HFFc6 (cell line): Measurements from ENCODE around the gene BLMH. TPM values are rescaled to one million over a fixed set of nuclear protein-coding genes. Genes with fewer than 3 reads are reported as not detected.

Experiments
- DNase-seq: peaks from one replicate; pipeline ENCODE4 v3.0.0-alpha.2; 2018
- H3K27ac Mint-ChIP-seq: 2 replicates; pipeline ENCODE4 v1.8.0; 2020; ENCODE audit warnings: mild to moderate bottlenecking, mixed read lengths
- H3K27me3 Mint-ChIP-seq: 2 replicates; pipeline ENCODE4 v1.8.0; 2021; ENCODE audit warnings: mild to moderate bottlenecking, moderate library complexity, mixed read lengths; ENCODE audit not compliant: insufficient read depth
- H3K36me3 Mint-ChIP-seq: 2 replicates; pipeline ENCODE4 v1.8.0; 2021; ENCODE audit warnings: low read depth, mixed read lengths
- H3K4me1 Mint-ChIP-seq: 2 replicates; pipeline ENCODE4 v1.8.0; 2020; ENCODE audit warnings: low read depth, mixed read lengths
- H3K4me3 Mint-ChIP-seq: 2 replicates; pipeline ENCODE4 v1.8.0; 2020; ENCODE audit warnings: mild to moderate bottlenecking, moderate library complexity, mixed read lengths
- H3K9me3 Mint-ChIP-seq: 2 replicates; pipeline ENCODE4 v1.8.0; 2020; ENCODE audit warnings: mild to moderate bottlenecking, mixed read lengths
- total RNA-seq, 6 experiments: library from RNA; stranded (reverse); fragmentation: NEBNext Ultra II Directional; extraction: Animal tissue kit (Norgen Biotek cat#: 25700); gene quantifications; 2 replicates in 1 of 6; 3 replicates in 5 of 6; pipeline ENCODE4 v1.2.3, GENCODE V29; 2021
- TF ChIP-seq, protein P1 (sequence below): fragments of 200-600 bp; sonication (generic); IDR thresholded peaks from 2 replicates; pipeline ENCODE4 v1.5.0; 2021; ENCODE audit warnings: antibody characterized with exemption, mild to moderate bottlenecking

Gene BLMH
- total RNA-seq, 6 experiments from 2014 or later, result 20.0 to 24.6 (median 22.4) TPM

DNA sequence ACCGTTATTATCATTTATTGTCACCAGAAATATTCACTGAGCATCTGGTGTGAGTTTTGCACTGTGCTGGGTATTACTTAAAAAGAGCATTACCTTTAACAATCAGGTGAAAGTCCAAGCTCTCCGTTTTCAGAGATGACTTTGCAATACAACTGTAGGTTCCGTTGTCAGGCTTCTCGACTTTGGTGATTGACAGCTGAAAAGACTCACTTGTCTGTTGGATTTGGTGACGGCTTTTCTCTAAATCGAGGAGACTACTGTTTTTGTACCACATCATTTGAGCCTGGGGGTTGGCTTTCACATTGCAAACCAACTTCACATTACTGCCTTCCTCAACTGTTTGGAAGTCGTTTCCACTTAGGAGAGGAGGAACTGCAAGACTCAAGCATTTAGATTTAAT is 33.0 kb upstream of the BLMH start:
- Mint-ChIP-seq H3K9me3 (no peaks in the 10 kb centered on the region), H3K27me3 (peaks cover 17% of the 10 kb centered on the region), H3K27ac (no peak overlapping the region), H3K4me3 (no peak overlapping the region), H3K36me3 (no peaks in the 10 kb centered on the region), H3K4me1 (no peaks in the 10 kb centered on the region; the same call in 1 of the 2 replicates)
- TF ChIP-seq, protein P1, sequence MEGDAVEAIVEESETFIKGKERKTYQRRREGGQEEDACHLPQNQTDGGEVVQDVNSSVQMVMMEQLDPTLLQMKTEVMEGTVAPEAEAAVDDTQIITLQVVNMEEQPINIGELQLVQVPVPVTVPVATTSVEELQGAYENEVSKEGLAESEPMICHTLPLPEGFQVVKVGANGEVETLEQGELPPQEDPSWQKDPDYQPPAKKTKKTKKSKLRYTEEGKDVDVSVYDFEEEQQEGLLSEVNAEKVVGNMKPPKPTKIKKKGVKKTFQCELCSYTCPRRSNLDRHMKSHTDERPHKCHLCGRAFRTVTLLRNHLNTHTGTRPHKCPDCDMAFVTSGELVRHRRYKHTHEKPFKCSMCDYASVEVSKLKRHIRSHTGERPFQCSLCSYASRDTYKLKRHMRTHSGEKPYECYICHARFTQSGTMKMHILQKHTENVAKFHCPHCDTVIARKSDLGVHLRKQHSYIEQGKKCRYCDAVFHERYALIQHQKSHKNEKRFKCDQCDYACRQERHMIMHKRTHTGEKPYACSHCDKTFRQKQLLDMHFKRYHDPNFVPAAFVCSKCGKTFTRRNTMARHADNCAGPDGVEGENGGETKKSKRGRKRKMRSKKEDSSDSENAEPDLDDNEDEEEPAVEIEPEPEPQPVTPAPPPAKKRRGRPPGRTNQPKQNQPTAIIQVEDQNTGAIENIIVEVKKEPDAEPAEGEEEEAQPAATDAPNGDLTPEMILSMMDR, result no peak
- no peak for DNase-seq

DNA sequence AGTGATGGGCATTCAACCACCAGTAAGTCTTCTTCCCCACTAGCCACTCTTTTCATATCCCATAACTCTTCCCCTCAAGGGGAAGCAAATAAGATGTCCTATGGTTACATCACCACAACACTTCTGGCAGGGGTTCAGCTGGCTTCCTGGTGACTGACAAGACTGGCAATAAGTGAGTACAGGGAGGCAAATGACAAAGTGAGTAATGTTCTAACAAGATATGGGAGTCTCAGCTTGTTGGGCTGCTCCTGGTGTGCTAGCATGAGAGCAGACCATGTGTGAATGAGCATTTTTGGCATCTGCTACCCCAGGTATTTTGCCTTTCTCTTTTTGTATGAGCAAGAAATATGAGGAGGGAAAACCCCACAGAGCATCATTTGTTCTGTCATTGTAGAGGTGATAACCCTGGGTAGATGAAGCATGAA is 32.2 kb upstream of the BLMH start:
- no peaks in the 10 kb centered on the region for H3K9me3 Mint-ChIP-seq
- H3K4me3 Mint-ChIP-seq, result no peak overlapping the region
- no peaks in the 10 kb centered on the region; the same call in 1 of the 2 replicates for H3K4me1 Mint-ChIP-seq
- H3K27ac Mint-ChIP-seq, result no peak overlapping the region
- DNase-seq, result no peak
- H3K27me3 Mint-ChIP-seq, result peaks cover 18% of the 10 kb centered on the region
- H3K36me3 Mint-ChIP-seq, result no peaks in the 10 kb centered on the region
- TF ChIP-seq, protein P1, result no peak

- Mint-ChIP-seq H3K36me3 (no peaks in the 10 kb centered on the region), H3K27me3 (peaks cover 19% of the 10 kb centered on the region), H3K4me3 (no peak overlapping the region), H3K4me1 (peaks cover under 1% of the 10 kb centered on the region; the same call in 1 of the 2 replicates), H3K9me3 (no peaks in the 10 kb centered on the region), H3K27ac (no peak overlapping the region)
- DNase-seq, result no peak
- TF ChIP-seq, protein P1, result no peak
Observed at GRCh38 chr17:30323262-30323894, 31.6 kb upstream of the BLMH start.

DNA sequence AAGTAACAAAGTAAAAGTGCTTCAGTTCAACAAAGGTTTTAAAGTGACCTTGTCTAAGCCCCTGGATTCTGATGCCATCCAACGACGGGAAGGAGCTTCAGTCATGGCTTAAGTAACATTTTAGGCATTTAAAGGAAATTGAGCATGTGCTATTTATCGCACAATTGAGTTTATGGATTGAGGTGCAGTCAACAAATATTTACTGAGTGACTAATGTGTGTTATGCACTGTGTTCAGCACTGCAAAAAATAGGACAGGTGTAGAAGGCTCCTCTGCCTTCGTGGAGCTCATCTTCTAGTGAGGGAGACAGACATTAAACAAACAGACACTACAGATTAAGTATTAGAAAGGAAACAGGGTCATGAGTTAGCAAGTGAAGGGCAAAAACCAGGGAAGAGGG is 29.6 kb upstream of the BLMH start:
- Mint-ChIP-seq H3K27ac (no peak overlapping the region), H3K36me3 (no peaks in the 10 kb centered on the region), H3K9me3 (no peaks in the 10 kb centered on the region), H3K27me3 (peaks cover 15% of the 10 kb centered on the region), H3K4me1 (peaks cover 6% of the 10 kb centered on the region; the same call in 1 of the 2 replicates), H3K4me3 (no peak overlapping the region)
- TF ChIP-seq, protein P1, result no peak
- DNase-seq, result no peak

DNA sequence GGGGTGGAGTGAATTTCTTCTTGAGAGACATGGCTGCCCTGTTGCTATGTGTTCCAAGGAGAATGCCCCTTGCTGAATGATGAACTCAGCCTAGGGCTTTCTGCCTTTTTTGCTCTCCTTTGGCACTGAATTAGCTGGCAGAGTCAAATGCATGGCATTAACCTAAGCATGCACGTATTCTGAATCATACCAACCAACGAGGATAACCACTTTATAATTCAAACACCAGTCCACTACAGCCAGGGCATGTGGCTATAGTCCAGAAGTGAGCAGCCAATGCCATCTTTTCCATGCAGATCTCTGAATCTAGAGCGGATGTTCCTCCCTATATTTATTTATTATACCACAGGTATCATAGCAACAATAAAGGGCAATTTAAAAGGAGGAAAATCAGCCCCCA is 26.4 kb upstream of the BLMH start:
- H3K4me1 Mint-ChIP-seq, result peaks cover 12% of the 10 kb centered on the region; the same call in 1 of the 2 replicates
- H3K36me3 Mint-ChIP-seq, result no peaks in the 10 kb centered on the region
- TF ChIP-seq, protein P1, result no peak
- H3K27ac Mint-ChIP-seq, result no peak overlapping the region
- no peak overlapping the region for H3K4me3 Mint-ChIP-seq
- no peaks in the 10 kb centered on the region for H3K9me3 Mint-ChIP-seq
- H3K27me3 Mint-ChIP-seq, result peaks cover 21% of the 10 kb centered on the region; the same call in 1 of the 2 replicates
- DNase-seq, result no peak
